ENCODE results near the gene UNC5B. TPM values are rescaled to one million over a fixed set of nuclear protein-coding genes. Genes with fewer than 3 reads are reported as not detected.

Gene UNC5B
- total RNA-seq, 4 donors from 2014 or later, result 4.2 to 17.6 (median 8.0) TPM

- DNase-seq (ENCODE audit: low spot score in 2 of 2), result no peak
- intact Hi-C loops (cut with DNase I; ENCODE audit: low total_unique reads), result no loop called here
- TF ChIP-seq POLR2A (IDR thresholded peaks at IDR 0.05) (no peak), CTCF (IDR thresholded peaks at IDR 0.05) (no peak)
- H3K4me3 ChIP-seq (ENCODE audit: low read depth, poor library complexity, severe bottlenecking), result no peak overlapping the region
- 58 to 66% methylated on average over 8 of the region's 8 CpGs for WGBS, 2 donors
These were observed 55.9 kb downstream of the UNC5B start for GRCh38 chr10:71268247-71268691.

GRCh38 chr10:71268758-71269157 is 56.4 kb downstream of the UNC5B start:
- 48 to 60% methylated on average over 11 of the region's 11 CpGs for WGBS, 2 donors
- TF ChIP-seq POLR2A (IDR thresholded peaks at IDR 0.05) (no peak), CTCF (IDR thresholded peaks at IDR 0.05) (no peak)
- DNase-seq (ENCODE audit: low spot score in 2 of 2), result no peak
- no peak overlapping the region for H3K4me3 ChIP-seq (ENCODE audit: low read depth, poor library complexity, severe bottlenecking)
- intact Hi-C loops (cut with DNase I; ENCODE audit: low total_unique reads), result no loop called here

GRCh38 chr10:71269301-71270288 is 57.2 kb downstream of the UNC5B start:
- no peak overlapping the region for H3K4me3 ChIP-seq (ENCODE audit: low read depth, poor library complexity, severe bottlenecking)
- 51 to 56% methylated on average over 11 of the region's 11 CpGs for WGBS, 2 donors
- intact Hi-C loops (cut with DNase I; ENCODE audit: low total_unique reads), result no loop called here
- DNase-seq (ENCODE audit: low spot score in 2 of 2), result no peak
- TF ChIP-seq POLR2A (IDR thresholded peaks at IDR 0.05), result no peak
- TF ChIP-seq CTCF (IDR thresholded peaks at IDR 0.05), result no peak

GRCh38 chr10:71270301-71271220 is 58.2 kb downstream of the UNC5B start:
- intact Hi-C loops (cut with DNase I; ENCODE audit: low total_unique reads), result no loop called here
- TF ChIP-seq POLR2A (IDR thresholded peaks at IDR 0.05), result no peak
- TF ChIP-seq CTCF (IDR thresholded peaks at IDR 0.05), result no peak
- no peak overlapping the region for H3K4me3 ChIP-seq (ENCODE audit: low read depth, poor library complexity, severe bottlenecking)
- peak in 1 of 2 donors; percentile 31 for DNase-seq (ENCODE audit: low spot score in 2 of 2)
- WGBS, 2 donors, result 55 to 65% methylated on average over 10 of the region's 10 CpGs

GRCh38 chr10:71271662-71272055 is 59.3 kb downstream of the UNC5B start:
- DNase-seq (ENCODE audit: low spot score in 2 of 2), result no peak
- WGBS, 2 donors, result 75 to 78% methylated on average over 14 of the region's 14 CpGs
- intact Hi-C loops (cut with DNase I; ENCODE audit: low total_unique reads), result no loop called here
- no peak for TF ChIP-seq CTCF (IDR thresholded peaks at IDR 0.05)
- no peak for TF ChIP-seq POLR2A (IDR thresholded peaks at IDR 0.05)
- no peak overlapping the region for H3K4me3 ChIP-seq (ENCODE audit: low read depth, poor library complexity, severe bottlenecking)
